Astrocyte (in vitro differentiated cells and primary cell): ENCODE results near the gene RBM38. TPM values are rescaled to one million over a fixed set of nuclear protein-coding genes. Genes with fewer than 3 reads are reported as not detected.

Experiments used
- DNase-seq: peaks from one replicate; pipeline ENCODE4 v3.0.0-alpha.2; 2010; ENCODE audit warnings: low read depth
- FAIRE-seq: peaks from 2 replicates; lab custom pipeline; 2011; peaks lifted over from hg19 to GRCh38; lab: Jason Lieb, UNC
- H2AFZ ChIP-seq: 2 replicates; pipeline ENCODE4 v1.6.0; 2012; ENCODE audit warnings: low read depth, low read length, inconsistent platforms
- H3K27ac ChIP-seq: 2 replicates; pipeline ENCODE4 v1.5.1; 2011; ENCODE audit warnings: low read depth, low read length, inconsistent platforms
- H3K27me3 ChIP-seq: 2 replicates; pipeline ENCODE4 v1.6.0; 2011; ENCODE audit warnings: low read length, inconsistent platforms; ENCODE audit not compliant: insufficient read depth
- H3K36me3 ChIP-seq: 2 replicates; pipeline ENCODE4 v1.5.1; 2011; ENCODE audit warnings: low read length, inconsistent platforms; ENCODE audit not compliant: insufficient read depth
- H3K4me1 ChIP-seq: 2 replicates; pipeline ENCODE4 v1.5.1; 2011; ENCODE audit warnings: low read length, inconsistent platforms; ENCODE audit not compliant: insufficient read depth
- H3K4me2 ChIP-seq: 2 replicates; pipeline ENCODE4 v1.6.0; 2012; ENCODE audit warnings: low read length, inconsistent platforms
- H3K4me3 ChIP-seq: 2 replicates; pipeline ENCODE4 v1.5.1; 2011; ENCODE audit warnings: low read depth, mild to moderate bottlenecking, low read length, inconsistent platforms; ENCODE audit not compliant: insufficient read depth
- H3K79me2 ChIP-seq: 2 replicates; pipeline ENCODE4 v1.6.0; 2012; ENCODE audit warnings: mild to moderate bottlenecking, low read length, inconsistent platforms; ENCODE audit not compliant: insufficient read depth
- H3K9ac ChIP-seq: 2 replicates; pipeline ENCODE4 v1.6.0; 2012; ENCODE audit warnings: mild to moderate bottlenecking, low read length, inconsistent platforms
- H3K9me3 ChIP-seq: 2 replicates; pipeline ENCODE4 v1.5.1; 2012; ENCODE audit warnings: low read depth, mild to moderate bottlenecking, low read length, inconsistent platforms; ENCODE audit not compliant: insufficient read depth
- H4K20me1 ChIP-seq: 2 replicates; pipeline ENCODE4 v1.6.0; 2012; ENCODE audit warnings: low read length, inconsistent platforms; ENCODE audit not compliant: insufficient read depth
- H3K27ac Mint-ChIP-seq: one replicate; pipeline ENCODE4 v1.8.0; 2021; ENCODE audit warnings: mild to moderate bottlenecking, mixed read lengths; ENCODE audit not compliant: unreplicated experiment
- H3K27me3 Mint-ChIP-seq: one replicate; pipeline ENCODE4 v1.8.0; 2021; ENCODE audit warnings: low read depth, mixed read lengths; ENCODE audit not compliant: unreplicated experiment
- H3K36me3 Mint-ChIP-seq: one replicate; pipeline ENCODE4 v1.8.0; 2021; ENCODE audit warnings: low read depth, mixed read lengths; ENCODE audit not compliant: unreplicated experiment
- H3K4me1 Mint-ChIP-seq: one replicate; pipeline ENCODE4 v1.8.0; 2021; ENCODE audit warnings: low read depth, mixed read lengths; ENCODE audit not compliant: unreplicated experiment
- H3K4me3 Mint-ChIP-seq: one replicate; pipeline ENCODE4 v1.8.0; 2021; ENCODE audit warnings: mild to moderate bottlenecking, moderate library complexity, mixed read lengths; ENCODE audit not compliant: unreplicated experiment
- H3K9me3 Mint-ChIP-seq: one replicate; pipeline ENCODE4 v1.8.0; 2021; ENCODE audit warnings: mild to moderate bottlenecking, mixed read lengths; ENCODE audit not compliant: unreplicated experiment
- CTCF ChIP-seq: IDR thresholded peaks from 2 replicates; pipeline ENCODE4 v1.5.1; 2011; ENCODE audit warnings: low read depth, mild to moderate bottlenecking, inconsistent platforms, low read length, moderate library complexity; ENCODE audit not compliant: insufficient read depth
- EZH2 ChIP-seq: IDR thresholded peaks from 2 replicates; pipeline ENCODE4 v1.6.1; 2012; ENCODE audit warnings: mild to moderate bottlenecking, low read length, inconsistent platforms; ENCODE audit not compliant: insufficient read depth
- total RNA-seq: library from RNA; stranded (reverse); gene quantifications from 2 replicates; pipeline ENCODE4 v1.2.1, GENCODE V29; 2021

RBM38 gene
- total RNA-seq, 1 donor from 2014 or later = 43.5 TPM

- Histone ChIP-seq H3K4me2 (no peak overlapping the region), H4K20me1 (peaks cover 7% of the 10 kb centered on the region), H3K9me3 (no peaks in the 10 kb centered on the region), H3K4me3 (no peak overlapping the region), H3K27ac (no peak overlapping the region), H3K9ac (no peak overlapping the region), H3K36me3 (peaks cover 4% of the 10 kb centered on the region), H3K79me2 (no peaks in the 10 kb centered on the region), H3K4me1 (no peaks in the 10 kb centered on the region), H2AFZ (no peak overlapping the region), H3K27me3 (no peaks in the 10 kb centered on the region)
- Mint-ChIP-seq H3K36me3 (peaks cover 8% of the 10 kb centered on the region), H3K4me3 (no peak overlapping the region), H3K9me3 (no peaks in the 10 kb centered on the region), H3K27me3 (no peaks in the 10 kb centered on the region), H3K4me1 (peaks cover 2% of the 10 kb centered on the region), H3K27ac (no peak overlapping the region)
- no peak for DNase-seq
- no peak for FAIRE-seq
- no peak for TF ChIP-seq EZH2
- no peak for TF ChIP-seq CTCF
These were observed 7.5 kb upstream of the RBM38 start for GRCh38 chr20:57383447-57384347.

- FAIRE-seq (no peak), DNase-seq (no peak)
- Mint-ChIP-seq H3K9me3 (no peaks in the 10 kb centered on the region), H3K36me3 (peaks cover 8% of the 10 kb centered on the region), H3K4me1 (peaks cover 5% of the 10 kb centered on the region), H3K27me3 (no peaks in the 10 kb centered on the region), H3K4me3 (no peak overlapping the region), H3K27ac (no peak overlapping the region)
- H3K79me2 ChIP-seq = no peaks in the 10 kb centered on the region
- peaks cover 7% of the 10 kb centered on the region for H4K20me1 ChIP-seq
- H3K4me1 ChIP-seq = peaks cover 1% of the 10 kb centered on the region
- H2AFZ ChIP-seq = no peak overlapping the region
- H3K36me3 ChIP-seq = peaks cover 4% of the 10 kb centered on the region
- no peak for TF ChIP-seq EZH2
- no peak for TF ChIP-seq CTCF
- H3K9ac ChIP-seq = no peak overlapping the region
- H3K9me3 ChIP-seq = no peaks in the 10 kb centered on the region
- H3K27me3 ChIP-seq = no peaks in the 10 kb centered on the region
- H3K4me3 ChIP-seq = no peak overlapping the region
- H3K27ac ChIP-seq = no peak overlapping the region
- H3K4me2 ChIP-seq = no peak overlapping the region
These were observed 6.7 kb upstream of the RBM38 start for GRCh38 chr20:57384486-57384885.
